ENCODE results near the gene DTNA. TPM values are rescaled to one million over a fixed set of nuclear protein-coding genes. Genes with fewer than 3 reads are reported as not detected.
"Not testable (repeated sequence)": the region's sequence is repeated elsewhere in the genome, so short reads cannot be mapped to it uniquely, and the experiment has no call there.

DTNA gene
- total RNA-seq, 1 donor from 2014 or later: 153 TPM

DNA sequence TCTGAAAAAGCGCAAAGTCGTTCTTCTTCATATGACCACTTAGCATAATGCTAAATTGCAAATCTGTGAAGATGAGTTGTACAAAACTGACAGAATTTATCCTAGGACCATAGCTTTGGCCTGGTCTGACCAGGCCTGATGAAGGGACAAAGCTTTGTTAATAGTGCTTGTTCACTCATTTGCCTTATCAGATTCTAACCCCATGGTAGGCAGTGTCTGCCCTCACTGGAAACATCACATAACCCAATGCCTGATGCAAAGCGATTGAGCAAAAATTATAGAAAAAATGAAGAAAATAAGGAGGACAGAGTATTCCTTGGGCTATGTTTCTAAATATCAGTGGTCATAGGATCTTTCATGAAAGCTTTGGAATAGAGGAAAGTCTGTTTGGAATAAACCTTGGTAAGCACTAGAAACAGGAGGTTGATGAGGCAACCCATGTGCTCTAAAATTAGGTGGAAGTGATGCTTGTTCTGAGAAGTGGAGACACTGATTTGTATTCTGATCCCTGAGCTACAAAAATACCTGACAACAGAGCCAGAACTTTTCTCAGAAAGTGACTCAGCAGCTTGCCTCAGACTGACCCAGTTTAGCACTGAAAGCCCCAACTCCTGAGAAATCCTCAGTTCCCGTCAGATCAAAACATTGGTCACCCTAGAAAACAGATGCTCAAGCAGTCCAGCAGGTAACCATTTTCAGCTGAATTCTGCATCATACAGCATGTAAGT is 199.7 kb downstream of the DTNA start:
- no peak for DNase-seq (ENCODE audit: missing footprints)
- intact Hi-C loops (cut with DNase I): no loop called here
- no peak for ATAC-seq

DNA sequence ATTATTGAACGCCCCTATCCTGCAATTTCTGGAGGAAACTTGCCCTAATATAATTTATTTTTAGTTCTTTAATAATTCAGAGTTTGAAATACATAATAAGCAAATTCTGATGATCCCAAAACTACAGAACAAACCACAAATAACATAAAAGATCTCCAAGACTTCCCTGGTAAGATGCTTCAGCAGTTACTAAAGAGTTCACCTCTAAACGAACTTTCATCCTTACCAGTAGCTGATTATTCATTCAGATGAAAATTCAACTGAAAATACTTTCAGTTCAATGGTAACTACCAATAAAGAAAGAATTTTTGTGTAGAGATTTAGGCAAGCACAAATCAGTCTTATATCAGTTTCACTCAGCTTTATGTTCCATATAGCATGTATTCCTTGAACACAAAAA is 201.0 kb downstream of the DTNA start:
- intact Hi-C loops (cut with DNase I): no loop called here
- DNase-seq (ENCODE audit: missing footprints) (no peak), ATAC-seq (no peak)

DNA sequence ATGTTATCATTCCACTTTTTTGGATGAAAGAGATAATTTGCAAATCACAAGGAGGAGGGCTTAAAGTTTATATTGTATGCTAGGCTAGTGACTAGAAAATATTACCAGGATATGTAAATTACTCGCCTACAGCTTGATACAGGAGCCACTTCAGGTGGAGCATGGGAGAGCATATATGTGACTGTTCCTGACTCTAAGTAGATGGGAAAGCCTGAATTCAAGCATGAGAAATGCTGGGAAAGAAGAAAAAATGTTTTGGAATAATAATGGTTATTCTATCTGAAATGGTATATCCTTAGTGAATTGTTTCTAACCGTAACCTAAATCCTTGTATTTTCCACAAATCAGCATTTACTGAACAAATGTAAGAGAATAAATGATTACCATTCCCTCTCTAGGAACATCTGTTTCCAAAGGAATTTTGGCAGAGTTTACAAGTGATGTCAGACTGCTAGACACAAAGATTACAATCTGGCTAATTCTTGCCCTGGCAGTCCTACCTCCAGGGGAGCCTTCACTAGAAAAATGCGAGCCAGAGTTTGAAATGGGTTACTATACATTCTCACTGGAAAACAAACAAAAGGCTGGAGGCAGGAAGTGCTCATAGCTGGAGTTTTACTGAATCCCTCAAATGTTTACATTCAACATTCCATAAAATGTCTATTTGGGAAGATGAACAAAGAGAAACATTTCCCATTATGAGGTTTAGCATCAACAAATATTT is 201.7 kb downstream of the DTNA start:
- intact Hi-C loops (cut with DNase I): no loop called here
- no peak for DNase-seq (ENCODE audit: missing footprints)
- ATAC-seq: no peak

DNA sequence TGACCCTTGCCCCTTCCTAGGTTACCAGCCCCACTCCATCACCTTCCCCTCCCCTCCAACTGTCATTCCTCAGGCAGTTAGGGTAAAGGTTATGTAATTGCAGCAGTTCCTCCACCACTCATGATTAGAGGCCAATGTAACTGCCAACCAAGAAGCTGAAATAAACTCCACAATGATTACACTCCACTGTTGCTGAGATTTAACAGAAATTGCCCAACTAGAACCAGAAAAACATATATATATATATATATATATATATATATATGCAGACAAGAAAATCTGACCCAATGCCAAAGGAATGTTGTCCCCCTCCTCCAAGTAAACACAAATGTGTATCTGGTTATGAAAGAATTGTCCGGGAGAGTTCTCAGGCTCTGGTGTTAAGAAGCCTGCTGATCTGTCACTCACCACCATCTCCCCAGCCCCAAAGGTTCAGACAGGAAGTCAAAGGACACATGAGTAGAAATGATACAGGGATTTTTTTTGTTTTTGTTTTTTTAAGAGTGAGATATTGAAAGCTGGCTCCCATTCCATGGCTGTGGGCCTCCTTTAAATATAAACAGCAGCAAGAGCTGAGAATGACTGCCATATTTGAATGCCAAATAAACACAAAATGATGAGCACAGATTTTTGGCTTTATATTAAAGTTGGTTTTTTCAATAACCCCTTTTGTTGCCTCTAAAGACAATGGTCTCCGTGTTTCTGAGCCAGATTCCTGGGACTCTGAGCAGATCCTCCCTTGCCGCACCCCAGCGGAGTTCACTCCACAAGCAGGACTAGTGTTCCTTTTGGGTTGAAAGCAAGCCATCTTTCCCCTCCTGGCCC is 204.0 kb downstream of the DTNA start:
- DNase-seq (ENCODE audit: missing footprints): no peak
- intact Hi-C loops (cut with DNase I): no loop called here
- ATAC-seq: no peak

DNA sequence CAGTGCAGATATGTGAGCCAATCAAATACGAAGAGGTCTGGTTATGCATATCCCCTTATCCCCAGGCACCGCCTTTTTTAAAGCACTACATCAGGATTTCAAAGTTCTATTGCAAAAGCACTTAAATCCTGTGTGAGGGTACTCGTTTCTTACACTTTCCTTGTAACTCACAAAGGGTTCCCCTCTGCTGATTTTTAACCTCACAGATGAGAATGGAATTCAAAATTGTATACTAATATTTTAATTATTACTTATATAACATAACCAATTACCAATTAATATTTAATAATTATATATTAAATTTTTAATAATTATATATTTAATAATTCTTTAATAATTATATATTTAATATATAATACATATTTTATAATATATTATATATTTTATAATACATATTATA is 204.9 kb downstream of the DTNA start:
- no peak for ATAC-seq
- intact Hi-C loops (cut with DNase I): no loop called here
- DNase-seq (ENCODE audit: missing footprints): no peak

DNA sequence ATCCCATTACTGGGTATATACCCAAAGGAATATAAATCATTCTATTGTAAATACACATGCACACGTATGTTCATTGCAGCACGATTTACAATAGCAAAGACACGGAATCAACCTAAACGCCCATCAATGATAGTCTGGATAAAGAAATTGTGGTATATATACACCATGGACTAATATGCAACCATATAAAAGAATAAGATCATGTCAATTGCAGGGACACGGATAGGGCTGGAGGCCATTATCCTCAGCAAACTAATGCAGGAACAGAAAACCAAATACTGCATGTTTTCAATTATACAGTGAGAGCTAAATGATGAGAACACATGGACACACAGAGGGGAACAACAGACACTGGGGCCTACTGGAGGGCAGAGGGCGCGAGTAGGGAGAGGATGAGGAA is 206.4 kb downstream of the DTNA start:
- intact Hi-C loops (cut with DNase I); ATAC-seq; DNase-seq (ENCODE audit: missing footprints): not testable (repeated sequence)

DNA sequence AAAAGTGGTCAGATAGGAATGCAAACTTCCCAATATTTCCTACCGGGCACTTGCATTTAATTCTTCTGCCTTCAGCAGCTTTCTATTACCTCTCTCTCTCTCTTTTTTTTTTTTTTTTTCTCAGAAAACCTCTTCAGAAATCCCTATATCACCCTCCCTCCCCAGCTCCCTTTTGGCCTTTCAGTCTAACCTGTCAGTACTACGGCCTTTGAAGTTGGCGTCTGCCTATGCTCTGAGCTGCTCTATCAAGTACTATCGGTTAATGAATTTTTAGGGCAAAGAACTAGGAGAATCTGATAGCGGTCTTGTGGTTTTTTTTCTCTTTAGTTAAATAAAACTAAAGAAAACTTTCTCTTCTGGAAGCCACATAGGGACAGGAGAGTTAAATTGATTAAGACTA is 208.8 kb downstream of the DTNA start:
- no peak for ATAC-seq
- DNase-seq (ENCODE audit: missing footprints): no peak
- intact Hi-C loops (cut with DNase I): no loop called here

DNA sequence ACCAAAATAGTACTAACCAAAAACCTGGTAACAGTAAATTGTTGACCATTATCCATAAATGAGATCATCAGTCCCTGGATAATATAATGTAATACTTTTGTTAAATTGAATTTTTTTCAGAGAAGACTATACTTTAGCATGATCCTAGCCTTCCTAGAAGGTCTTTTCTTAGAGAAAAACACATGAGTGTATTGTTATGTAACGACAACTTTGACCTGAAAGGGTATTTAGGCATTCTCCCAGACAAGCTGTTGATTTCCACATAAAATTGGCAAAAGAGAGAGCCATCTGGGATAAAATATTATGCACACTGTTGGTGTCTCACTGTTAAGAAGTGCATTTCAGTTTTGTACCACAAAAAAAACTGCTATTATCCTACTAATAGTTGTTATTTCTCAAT is 211.1 kb downstream of the DTNA start:
- no peak for DNase-seq (ENCODE audit: missing footprints)
- intact Hi-C loops (cut with DNase I): no loop called here
- no peak for ATAC-seq

DNA sequence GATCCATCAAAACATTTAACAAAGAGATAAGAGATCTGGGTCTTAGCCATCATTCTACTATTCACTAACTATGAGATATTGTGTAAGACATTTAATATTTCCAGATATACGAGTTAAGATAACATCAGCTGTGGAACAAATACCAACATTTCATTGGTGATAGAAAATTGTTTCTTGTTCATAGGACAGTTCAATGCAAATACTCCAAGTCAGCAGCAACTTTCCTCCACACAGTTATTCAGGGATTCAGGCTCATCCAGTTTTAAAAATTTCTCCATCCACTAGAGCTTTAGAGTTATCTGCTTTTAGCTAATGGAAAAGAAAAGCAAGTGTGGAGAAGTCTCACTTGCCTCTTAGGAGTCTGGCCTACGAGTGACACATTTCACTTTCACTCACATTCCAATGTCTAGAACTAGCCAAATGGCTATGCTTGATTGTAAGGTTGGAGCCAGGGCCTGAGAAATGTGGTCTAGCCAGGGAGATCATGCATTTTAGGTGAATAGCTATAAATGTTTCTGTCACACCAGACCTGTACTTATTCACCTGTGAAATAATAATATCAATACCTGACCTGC is 211.8 kb downstream of the DTNA start:
- intact Hi-C loops (cut with DNase I): no loop called here
- DNase-seq (ENCODE audit: missing footprints): no peak
- no peak for ATAC-seq

DNA sequence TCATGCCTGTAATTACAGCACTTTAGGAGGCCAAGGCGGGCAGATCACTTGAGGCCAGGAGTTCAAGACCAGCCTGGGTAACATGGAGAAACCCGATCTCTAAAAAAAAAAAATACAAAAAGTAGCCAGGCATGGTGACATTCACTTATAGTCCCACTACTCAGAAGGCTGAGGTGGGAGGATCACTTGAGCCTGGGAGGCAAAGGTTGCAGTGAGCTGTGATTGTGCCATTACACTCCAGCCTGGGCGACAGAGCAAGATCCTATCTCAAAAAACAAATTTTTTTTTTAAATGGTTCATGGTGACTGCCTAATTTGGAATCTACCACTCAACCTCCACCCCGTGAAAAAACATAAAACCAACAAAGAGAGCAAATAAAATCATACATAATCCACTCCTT is 212.5 kb downstream of the DTNA start:
- ATAC-seq; DNase-seq (ENCODE audit: missing footprints); intact Hi-C loops (cut with DNase I): not testable (repeated sequence)

DNA sequence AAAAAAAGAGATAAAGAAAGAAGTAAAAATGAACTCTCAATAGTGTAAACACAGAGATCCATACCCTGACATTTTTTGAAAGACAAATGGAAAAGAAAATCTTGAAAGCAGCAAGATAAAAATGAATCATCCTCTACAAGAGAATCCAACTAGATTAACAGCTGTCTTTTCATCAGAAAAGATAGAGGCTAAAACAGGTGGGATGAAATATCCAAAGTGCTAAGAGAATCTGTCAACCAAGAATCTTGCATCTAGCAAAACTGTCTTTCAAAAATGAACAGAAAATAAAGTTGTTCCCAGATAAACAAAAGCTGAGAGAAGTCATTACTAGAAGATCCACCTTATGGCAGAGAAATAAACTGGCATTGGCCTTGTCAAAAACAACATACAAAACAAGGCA is 213.8 kb downstream of the DTNA start:
- no peak for DNase-seq (ENCODE audit: missing footprints)
- ATAC-seq: no peak
- intact Hi-C loops (cut with DNase I): no loop called here

DNA sequence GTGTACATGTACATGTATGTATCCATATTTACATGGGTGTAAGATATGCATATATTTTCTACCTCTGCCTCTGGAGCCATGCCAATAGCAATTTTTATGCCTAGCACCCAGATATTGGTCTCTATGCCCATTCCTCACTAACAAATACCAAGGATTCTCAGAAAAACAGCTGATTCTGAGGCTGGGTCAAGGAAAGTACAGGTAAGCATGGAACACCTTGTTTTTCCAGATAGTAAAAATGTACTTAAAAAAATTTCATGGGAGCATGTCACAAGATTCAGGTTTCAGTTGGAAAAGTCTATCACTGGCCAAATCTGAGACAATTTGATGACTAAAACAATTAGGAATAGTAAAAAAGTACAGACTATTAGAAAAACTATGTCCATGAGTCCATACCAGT is 216.6 kb downstream of the DTNA start:
- DNase-seq (ENCODE audit: missing footprints): no peak
- intact Hi-C loops (cut with DNase I): no loop called here
- no peak for ATAC-seq

DNA sequence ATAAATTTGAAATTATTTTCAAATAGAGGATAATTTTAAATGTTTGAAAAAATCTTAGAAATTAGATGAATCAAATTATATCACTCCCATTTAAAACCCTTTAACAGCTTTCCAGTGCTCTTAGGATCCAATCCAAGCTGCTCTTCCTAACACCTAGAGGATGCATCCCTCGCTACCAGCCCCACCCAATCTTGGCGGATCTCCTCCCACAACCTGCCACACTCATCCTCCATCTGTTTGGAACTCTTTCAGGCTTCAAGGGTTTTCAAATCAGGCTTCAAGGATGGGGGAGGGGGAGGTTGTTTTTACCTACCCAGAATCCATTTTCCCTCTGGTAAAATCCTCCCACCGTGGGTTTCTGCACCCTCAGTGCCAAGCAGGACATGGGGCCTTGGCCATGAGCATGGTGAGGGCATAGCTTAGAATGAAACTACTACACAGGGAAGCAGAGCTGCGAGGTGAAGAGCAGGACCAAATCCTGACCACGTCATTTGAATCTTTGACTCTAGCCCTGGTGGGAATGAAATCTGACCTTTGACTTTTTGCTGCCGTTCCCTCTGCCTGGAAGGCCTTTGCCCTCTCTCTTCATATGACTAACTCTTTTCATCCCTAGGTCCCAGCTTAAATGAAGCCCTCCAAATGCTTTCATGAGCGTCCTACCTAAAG is 218.1 kb downstream of the DTNA start:
- ATAC-seq (no peak), DNase-seq (ENCODE audit: missing footprints) (no peak)
- intact Hi-C loops (cut with DNase I): no loop called here

DNA sequence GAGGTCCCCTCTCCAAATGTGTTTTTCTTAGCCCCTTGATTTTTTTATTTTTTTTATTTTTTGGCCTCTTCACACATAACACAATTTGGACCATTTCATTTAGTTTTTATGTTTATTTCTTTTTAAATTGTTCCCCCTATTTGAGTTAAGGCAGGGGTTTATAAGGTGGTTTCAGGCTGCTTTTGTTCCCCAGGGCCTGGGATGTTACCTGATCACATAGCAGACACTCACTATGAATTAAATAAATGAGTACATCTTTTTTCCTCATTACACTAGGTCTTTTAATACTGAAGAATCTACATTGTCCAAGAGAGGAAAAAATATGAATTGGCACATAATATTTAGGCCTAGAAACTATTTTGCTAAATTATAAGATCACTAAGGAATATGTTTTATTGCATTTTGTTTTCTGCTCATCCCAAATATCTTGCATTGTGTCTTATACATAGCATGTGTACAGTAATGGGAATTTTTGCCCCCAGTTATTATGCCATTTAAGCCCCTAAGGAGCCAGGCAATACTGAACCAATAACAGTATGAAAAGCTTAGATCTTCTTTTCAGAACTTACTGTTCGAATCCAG is 218.7 kb downstream of the DTNA start:
- ATAC-seq (no peak), DNase-seq (ENCODE audit: missing footprints) (no peak)
- intact Hi-C loops (cut with DNase I): no loop called here

DNA sequence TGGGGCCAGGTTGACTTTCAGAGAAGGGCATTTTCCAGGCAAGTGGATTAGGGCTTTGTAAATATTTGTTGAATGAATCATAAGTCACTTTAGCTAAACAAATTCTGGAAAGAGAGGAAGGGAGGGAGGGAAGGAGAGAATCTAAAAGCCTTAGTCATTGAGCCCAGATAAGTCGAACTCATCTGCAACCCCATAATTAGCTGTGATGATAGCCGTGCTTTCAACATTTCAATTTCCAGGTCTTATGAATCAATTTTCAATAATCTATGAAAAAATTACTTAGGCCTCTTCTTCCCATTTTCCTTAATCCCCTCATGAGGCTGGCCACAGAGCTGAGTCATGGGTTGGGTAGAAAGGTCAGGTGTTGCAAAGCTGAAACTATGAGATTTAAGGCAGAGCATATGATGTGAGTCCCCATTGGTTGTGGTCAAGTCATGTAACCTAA is 219.3 kb downstream of the DTNA start:
- no peak for DNase-seq (ENCODE audit: missing footprints)
- intact Hi-C loops (cut with DNase I): no loop called here
- no peak for ATAC-seq

DNA sequence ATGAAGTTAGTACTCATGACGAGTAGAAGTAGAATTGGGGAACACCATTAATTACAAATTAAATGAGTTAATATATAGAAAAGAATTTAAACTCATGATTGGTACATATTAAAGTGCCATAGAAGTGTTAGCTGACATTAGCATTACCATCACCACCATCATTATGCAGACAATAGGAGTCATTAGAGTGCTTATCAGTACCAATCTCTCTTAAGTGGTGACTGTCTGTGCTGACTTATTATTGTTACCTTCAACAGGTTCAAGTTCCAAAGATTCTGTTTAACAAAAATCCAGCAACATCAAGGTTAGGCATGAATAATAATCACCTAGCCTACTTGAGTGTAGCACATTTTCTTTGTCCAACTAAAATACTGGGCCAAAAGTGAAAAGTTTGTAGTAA is 222.3 kb downstream of the DTNA start:
- DNase-seq (ENCODE audit: missing footprints) (no peak), ATAC-seq (no peak)
- intact Hi-C loops (cut with DNase I): no loop called here

DNA sequence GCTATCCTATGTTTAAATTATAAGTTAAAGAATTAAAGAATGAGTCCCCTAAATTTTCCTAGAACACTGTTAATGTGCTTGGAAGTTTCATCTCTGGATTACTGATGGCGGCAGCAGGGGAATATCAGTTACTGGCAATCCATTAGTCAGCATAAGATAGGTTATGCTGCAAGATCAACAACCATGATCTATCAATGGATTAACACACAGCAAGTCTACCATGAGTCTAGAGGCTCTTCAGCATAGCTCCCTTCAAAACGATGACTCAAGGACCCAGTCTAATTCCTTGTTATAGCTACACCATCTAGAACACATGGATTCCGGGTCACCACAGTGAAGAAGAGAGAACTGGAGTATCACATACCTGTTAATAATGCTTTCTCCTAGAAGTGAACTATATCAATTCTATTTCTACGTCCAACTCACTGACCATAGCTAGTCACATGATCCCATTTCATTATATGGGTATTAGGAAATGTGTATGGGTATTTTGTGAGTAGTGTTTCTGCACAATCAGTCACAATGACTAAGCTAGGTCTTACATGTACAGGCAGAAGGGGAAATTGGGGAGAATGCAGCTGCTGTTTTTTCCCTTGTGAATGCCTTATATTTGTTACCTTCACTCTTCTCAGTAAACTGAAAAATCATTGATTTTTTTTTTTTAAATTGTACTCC is 222.8 kb downstream of the DTNA start:
- DNase-seq (ENCODE audit: missing footprints): no peak
- ATAC-seq: no peak
- intact Hi-C loops (cut with DNase I): no loop called here

All from Right ventricle myocardium inferior (tissue), 1 donor.